ENCODE data around the gene ZC3H15. TPM values are rescaled to one million over a fixed set of nuclear protein-coding genes. Genes with fewer than 3 reads are reported as not detected.

Gene ZC3H15
- total RNA-seq, 4 donors from 2014 or later, result 32.2 to 68.5 (median 53.7) TPM

- H3K4me3 ChIP-seq, result no peak overlapping the region
- no peak overlapping the region for H3K27ac ChIP-seq
- no peaks in the 10 kb centered on the region for H3K4me1 ChIP-seq
- H3K27me3 ChIP-seq, result no peaks in the 10 kb centered on the region
- intact Hi-C loops (cut with DNase I), result no loop called here
- no peak for TF ChIP-seq POLR2A (IDR thresholded peaks at IDR 0.05)
- TF ChIP-seq CTCF (IDR thresholded peaks at IDR 0.05), result no peak
- no peaks in the 10 kb centered on the region for H3K9me3 ChIP-seq
- DNase-seq, result no peak
- 50 to 61% methylated on average over 2 of the region's 2 CpGs for WGBS, 2 donors
- H3K36me3 ChIP-seq, result no peaks in the 10 kb centered on the region
Observed at GRCh38 chr2:186558512-186559276, 72.6 kb downstream of the ZC3H15 start.

Other genes starting within 250 kb of the ZC3H15 start
- 10 to 100 TPM; 27.1 to 60.1 (median 45.1) TPM for gene ITGAV, start 103.8 kb downstream of the ZC3H15 start, total RNA-seq
- gene FAM171B, start 207.8 kb downstream of the ZC3H15 start, total RNA-seq, result 1 to 10 TPM in 2 of 4 donors, under 1 TPM in 2; 0.27 to 3.8 (median 1.3) TPM